Bronchial epithelial cell (primary cell): ENCODE data around the gene GPR143. TPM values are rescaled to one million over a fixed set of nuclear protein-coding genes. Genes with fewer than 3 reads are reported as not detected.
"Not testable (repeated sequence)": the region's sequence is repeated elsewhere in the genome, so short reads cannot be mapped to it uniquely, and the experiment has no call there.

ENCODE experiments used
- DNase-seq: peaks from one replicate; pipeline ENCODE4 v3.0.0-alpha.2; 2010; ENCODE audit warnings: low read depth
- FAIRE-seq: peaks from 2 replicates; lab custom pipeline; 2011; peaks lifted over from hg19 to GRCh38; lab: Jason Lieb, UNC
- H3K27me3 ChIP-seq: 2 replicates; pipeline ENCODE4 v1.5.1; 2011; ENCODE audit warnings: low read length; ENCODE audit not compliant: control insufficient read depth, insufficient read depth
- H3K36me3 ChIP-seq: 2 replicates; pipeline ENCODE4 v1.5.1; 2011; ENCODE audit warnings: low read length; ENCODE audit not compliant: control insufficient read depth, insufficient read depth
- H3K4me3 ChIP-seq: 2 replicates; pipeline ENCODE4 v1.5.1; 2011; ENCODE audit warnings: mild to moderate bottlenecking, low read depth, low read length, control low read depth
- CTCF ChIP-seq: IDR thresholded peaks from 2 replicates; pipeline ENCODE4 v1.5.1; 2011; ENCODE audit warnings: mild to moderate bottlenecking, moderate library complexity, low read length, control low read depth, inconsistent platforms; ENCODE audit not compliant: insufficient read depth, severe bottlenecking
- total RNA-seq: library from RNA; depleted of rRNA; stranded (reverse); fragments of >200 nt; gene quantifications from 2 replicates; pipeline ENCODE4 v1.2.1, GENCODE V29; 2014

The GPR143 gene
- 0.51 and 0.79 TPM in 2 replicates for total RNA-seq

DNA sequence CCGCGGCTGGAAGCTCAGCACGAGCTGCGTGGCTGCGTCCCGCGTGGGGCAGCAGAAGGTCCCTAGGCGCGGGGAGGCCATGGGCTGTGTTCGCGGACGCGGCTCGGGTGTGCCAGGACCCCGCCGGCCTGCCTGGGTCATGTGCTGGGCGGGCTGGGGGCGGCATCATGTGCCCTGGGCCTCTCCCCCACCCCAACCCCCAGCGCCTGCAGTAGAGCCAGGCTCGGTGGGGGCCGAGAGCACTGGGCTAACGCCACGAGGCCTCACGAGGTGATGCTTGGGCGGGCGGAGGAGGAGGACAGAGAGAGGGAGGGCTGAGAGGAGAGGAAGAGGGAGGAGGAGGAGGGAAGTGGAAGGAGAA, at the start of gene GPR143:
TSS of gene GPR143 (minus strand) at position 111 of the 361 bp plus-strand sequence. CDS start at position 81, 30 bp downstream.
- no peak within 1 kb of the TSS for H3K4me3 ChIP-seq
- H3K36me3 ChIP-seq, result no peaks in the 10 kb centered on the region
- no peaks in the 10 kb centered on the region for H3K27me3 ChIP-seq
- no peak for FAIRE-seq
- no peak for DNase-seq
- no peak for TF ChIP-seq CTCF

DNA sequence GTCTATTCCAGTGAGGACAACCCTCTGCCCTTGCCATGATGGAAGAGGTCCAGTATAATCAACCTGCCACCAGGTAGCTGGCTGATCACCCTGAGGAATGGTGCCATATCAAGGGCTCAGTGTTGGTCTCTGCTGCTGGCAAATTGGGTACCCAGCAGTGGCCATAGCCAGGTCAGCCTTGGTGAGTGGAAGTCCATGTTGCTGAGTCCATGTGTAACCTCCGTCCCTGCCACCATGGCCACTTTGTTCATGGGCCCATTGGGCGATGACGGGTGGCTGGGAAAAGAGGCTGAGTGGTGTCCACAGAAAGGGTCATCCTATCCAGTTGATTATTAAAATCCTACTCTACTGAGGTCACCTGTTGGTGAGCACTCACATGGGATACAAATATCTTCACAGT, 45.4 kb upstream of the GPR143 start:
- not testable (repeated sequence) for FAIRE-seq, H3K27me3 ChIP-seq, DNase-seq, H3K36me3 ChIP-seq, H3K4me3 ChIP-seq

- H3K36me3 ChIP-seq, FAIRE-seq, H3K4me3 ChIP-seq, H3K27me3 ChIP-seq: not testable (repeated sequence)
- DNase-seq, result peak; percentile 72
Observed at GRCh38 chrX:9809876-9810275, 44.2 kb upstream of the GPR143 start.

- H3K27me3 ChIP-seq, result no peaks in the 10 kb centered on the region
- H3K4me3 ChIP-seq, result no peak overlapping the region
- DNase-seq (peak; percentile 61), FAIRE-seq (no peak)
- TF ChIP-seq CTCF, result no peak
- H3K36me3 ChIP-seq, result no peaks in the 10 kb centered on the region
Observed at GRCh38 chrX:9807355-9808182, 41.9 kb upstream of the GPR143 start.

- DNase-seq, result no peak
- H3K27me3 ChIP-seq, result no peaks in the 10 kb centered on the region
- H3K4me3 ChIP-seq, result no peak overlapping the region
- FAIRE-seq, result no peak
- no peak for TF ChIP-seq CTCF
- no peaks in the 10 kb centered on the region for H3K36me3 ChIP-seq
Observed at GRCh38 chrX:9805956-9806355, 40.3 kb upstream of the GPR143 start.

- Histone ChIP-seq H3K27me3 (no peaks in the 10 kb centered on the region), H3K4me3 (no peak overlapping the region), H3K36me3 (no peaks in the 10 kb centered on the region)
- no peak for DNase-seq
- FAIRE-seq, result no peak
- TF ChIP-seq CTCF, result no peak
Observed at GRCh38 chrX:9804444-9804843, 38.8 kb upstream of the GPR143 start.

GRCh38 chrX:9802737-9803136, 37.1 kb upstream of the GPR143 start:
- no peaks in the 10 kb centered on the region for H3K36me3 ChIP-seq
- no peak for FAIRE-seq

More at GRCh38 chrX:9802737-9803136, 37.1 kb upstream of the GPR143 start:
- no peak overlapping the region for H3K4me3 ChIP-seq
- no peak for TF ChIP-seq CTCF
- no peaks in the 10 kb centered on the region for H3K27me3 ChIP-seq
- no peak for DNase-seq
